ENCODE measurements around the gene BIRC2.

DNA sequence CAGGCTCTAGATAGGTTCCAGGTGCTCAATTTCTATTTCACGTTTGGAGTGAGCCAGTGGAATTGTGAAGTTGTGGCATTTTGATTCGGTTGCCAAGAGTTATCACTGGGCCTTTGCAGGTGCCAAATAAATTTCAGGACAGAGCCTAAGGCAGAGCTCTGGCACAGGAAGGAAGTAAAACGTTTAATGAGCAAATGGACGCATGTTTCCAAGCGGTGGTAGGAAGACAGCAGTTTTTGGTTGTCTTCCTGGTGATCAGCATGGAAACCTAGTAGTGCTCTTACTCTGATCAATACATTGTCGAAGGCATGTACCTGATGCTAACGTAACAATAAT, 29.3 kb upstream of the BIRC2 start:
- TF ChIP-seq, protein P1, sequence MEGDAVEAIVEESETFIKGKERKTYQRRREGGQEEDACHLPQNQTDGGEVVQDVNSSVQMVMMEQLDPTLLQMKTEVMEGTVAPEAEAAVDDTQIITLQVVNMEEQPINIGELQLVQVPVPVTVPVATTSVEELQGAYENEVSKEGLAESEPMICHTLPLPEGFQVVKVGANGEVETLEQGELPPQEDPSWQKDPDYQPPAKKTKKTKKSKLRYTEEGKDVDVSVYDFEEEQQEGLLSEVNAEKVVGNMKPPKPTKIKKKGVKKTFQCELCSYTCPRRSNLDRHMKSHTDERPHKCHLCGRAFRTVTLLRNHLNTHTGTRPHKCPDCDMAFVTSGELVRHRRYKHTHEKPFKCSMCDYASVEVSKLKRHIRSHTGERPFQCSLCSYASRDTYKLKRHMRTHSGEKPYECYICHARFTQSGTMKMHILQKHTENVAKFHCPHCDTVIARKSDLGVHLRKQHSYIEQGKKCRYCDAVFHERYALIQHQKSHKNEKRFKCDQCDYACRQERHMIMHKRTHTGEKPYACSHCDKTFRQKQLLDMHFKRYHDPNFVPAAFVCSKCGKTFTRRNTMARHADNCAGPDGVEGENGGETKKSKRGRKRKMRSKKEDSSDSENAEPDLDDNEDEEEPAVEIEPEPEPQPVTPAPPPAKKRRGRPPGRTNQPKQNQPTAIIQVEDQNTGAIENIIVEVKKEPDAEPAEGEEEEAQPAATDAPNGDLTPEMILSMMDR (IDR thresholded peaks at IDR 0.05): no peak
- TF ChIP-seq POLR2A (IDR thresholded peaks at IDR 0.05) (no peak), POLR2AphosphoS5 (IDR thresholded peaks at IDR 0.05) (no peak)
